ENCODE results near the gene ACTN3.
"Not testable (repeated sequence)": the region's sequence is repeated elsewhere in the genome, so short reads cannot be mapped to it uniquely, and the experiment has no call there.

ACTN3 gene

DNA sequence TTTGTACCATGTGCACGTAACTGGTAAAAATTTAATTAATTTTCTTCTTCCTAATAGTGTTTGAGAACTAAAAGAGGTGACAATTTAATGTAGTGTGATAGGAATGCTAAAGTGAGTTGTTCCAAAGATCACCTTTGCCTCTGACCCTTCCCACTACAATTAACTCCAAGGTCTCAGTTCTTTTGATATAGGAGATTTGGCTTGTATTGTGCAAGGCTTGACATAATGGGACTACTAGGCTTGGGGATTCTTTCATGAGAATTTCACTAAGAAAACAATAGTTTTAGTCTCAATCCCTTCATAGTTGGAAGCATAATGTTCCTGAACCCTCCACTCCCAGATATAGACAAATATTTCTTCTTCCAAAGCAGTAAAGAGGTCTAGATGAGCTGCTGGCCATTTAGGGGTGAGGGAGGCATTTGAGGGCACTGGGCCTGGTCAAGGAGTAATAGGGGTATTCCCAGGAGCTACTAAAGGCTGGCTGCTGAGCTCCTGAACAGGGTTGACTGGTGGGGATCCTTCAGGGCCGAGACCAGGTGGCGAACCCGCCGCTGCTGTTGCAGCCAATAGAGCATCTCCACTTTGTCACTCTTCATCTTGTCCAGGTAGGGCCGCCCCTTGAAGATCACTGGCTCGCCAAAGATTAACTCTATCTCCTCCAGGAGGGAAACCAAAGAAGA lies 43.4 kb downstream of the ACTN3 start:
- Mint-ChIP-seq H3K36me3 (peaks cover 3% of the 10 kb centered on the region in 2 donors), H3K4me3 (no peak overlapping the region), H3K27me3 (no peaks in the 10 kb centered on the region), H3K27ac (no peak overlapping the region), H3K9me3 (no peaks in the 10 kb centered on the region), H3K4me1 (peaks cover 18 to 27% of the 10 kb centered on the region in 2 donors)
- no peak for DNase-seq
- no peak for ATAC-seq (replicated peaks)

DNA sequence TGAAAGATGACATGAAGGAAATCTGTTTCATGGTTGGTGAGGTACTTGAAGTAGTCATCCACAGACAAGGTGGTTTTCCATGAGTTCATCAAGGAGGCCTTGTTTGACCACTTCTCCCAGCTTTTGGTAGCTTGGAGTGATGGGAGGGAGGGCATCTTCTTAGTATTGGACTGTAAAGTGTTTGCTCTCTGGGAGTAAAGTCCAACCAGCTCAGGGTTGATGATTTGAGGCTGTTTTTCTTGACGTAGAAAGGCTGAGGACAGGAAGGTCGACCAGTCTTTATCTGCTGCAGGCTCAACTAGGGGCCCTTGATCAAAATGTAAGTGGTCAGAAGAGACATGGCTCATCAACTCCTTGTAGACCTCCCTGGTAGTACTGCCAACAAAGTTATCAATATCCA lies 44.5 kb downstream of the ACTN3 start:
- Mint-ChIP-seq H3K4me3 (no peak overlapping the region), H3K9me3 (no peaks in the 10 kb centered on the region), H3K27me3 (no peaks in the 10 kb centered on the region), H3K4me1 (peaks cover 26 to 38% of the 10 kb centered on the region in 2 donors), H3K36me3 (peaks cover 3% of the 10 kb centered on the region in 2 donors), H3K27ac (no peak overlapping the region)
- no peak for ATAC-seq (replicated peaks)
- no peak for DNase-seq

- ATAC-seq (replicated peaks) (peak; percentile 96 to 97), DNase-seq (peak; percentile 93)
- peak within 1 kb of the TSS; percentile 98 to 100 for H3K4me3 Mint-ChIP-seq
- no peaks in the 10 kb centered on the region for H3K27me3 Mint-ChIP-seq
- no peaks in the 10 kb centered on the region for H3K9me3 Mint-ChIP-seq
- H3K27ac Mint-ChIP-seq, result peak within 1 kb of the TSS; percentile 99
- H3K4me1 Mint-ChIP-seq, result peaks cover 28 to 44% of the 10 kb centered on the region in 2 donors
- peaks cover 3% of the 10 kb centered on the region in 2 donors for H3K36me3 Mint-ChIP-seq
These were observed 46.0 kb downstream of the ACTN3 start, which contains the start of the genes CCDC87 and CCS for GRCh38 chr11:66592457-66593302. Gene CCDC87 (minus strand): TSS chr11:66593063. CDS start chr11:66593015, 48 bp downstream. Gene CCS (plus strand): TSS chr11:66593185. CDS start chr11:66593262, 77 bp downstream.

- Mint-ChIP-seq H3K4me3 (peak overlapping the region; percentile 98 to 100), H3K4me1 (peaks cover 29 to 44% of the 10 kb centered on the region in 2 donors), H3K36me3 (peaks cover 3% of the 10 kb centered on the region in 2 donors), H3K27me3 (no peaks in the 10 kb centered on the region), H3K27ac (peak overlapping the region; percentile 99), H3K9me3 (no peaks in the 10 kb centered on the region)
- DNase-seq, result no peak
- peak; percentile 13 to 14 for ATAC-seq (replicated peaks)
These were observed 46.6 kb downstream of the ACTN3 start for GRCh38 chr11:66593303-66593635.

GRCh38 chr11:66593650-66594049 lies 46.9 kb downstream of the ACTN3 start:
- peak overlapping the region; percentile 99 for H3K27ac Mint-ChIP-seq
- peaks cover 3% of the 10 kb centered on the region in 2 donors for H3K36me3 Mint-ChIP-seq

GRCh38 chr11:66595245-66595904 lies 48.7 kb downstream of the ACTN3 start:
- peaks cover 10 to 11% of the 10 kb centered on the region in 2 donors for H3K36me3 Mint-ChIP-seq
- ATAC-seq (replicated peaks), result peak in 1 of 2 donors; percentile 15
- H3K27ac Mint-ChIP-seq, result peak overlapping the region; percentile 63
- DNase-seq, result peak; percentile 7
- H3K4me1 Mint-ChIP-seq, result peaks cover 32 to 50% of the 10 kb centered on the region in 2 donors
- peak overlapping the region; percentile 69 to 72 for H3K4me3 Mint-ChIP-seq
- no peaks in the 10 kb centered on the region for H3K9me3 Mint-ChIP-seq
- no peaks in the 10 kb centered on the region for H3K27me3 Mint-ChIP-seq

More at GRCh38 chr11:66593650-66594049, 46.9 kb downstream of the ACTN3 start:
- no peak for ATAC-seq (replicated peaks)
- peaks cover 29 to 44% of the 10 kb centered on the region in 2 donors for H3K4me1 Mint-ChIP-seq
- no peaks in the 10 kb centered on the region for H3K27me3 Mint-ChIP-seq
- DNase-seq, result no peak
- no peaks in the 10 kb centered on the region for H3K9me3 Mint-ChIP-seq
- peak overlapping the region; percentile 98 to 100 for H3K4me3 Mint-ChIP-seq

- ATAC-seq (replicated peaks), result no peak
- Mint-ChIP-seq H3K27me3 (no peaks in the 10 kb centered on the region), H3K4me1 (peaks cover 23 to 49% of the 10 kb centered on the region in 2 donors), H3K36me3 (peaks cover 22% of the 10 kb centered on the region in 2 donors), H3K27ac (no peak overlapping the region), H3K4me3 (no peak overlapping the region), H3K9me3 (no peaks in the 10 kb centered on the region)
- no peak for DNase-seq
These were observed 52.3 kb downstream of the ACTN3 start for GRCh38 chr11:66598993-66599392.

DNA sequence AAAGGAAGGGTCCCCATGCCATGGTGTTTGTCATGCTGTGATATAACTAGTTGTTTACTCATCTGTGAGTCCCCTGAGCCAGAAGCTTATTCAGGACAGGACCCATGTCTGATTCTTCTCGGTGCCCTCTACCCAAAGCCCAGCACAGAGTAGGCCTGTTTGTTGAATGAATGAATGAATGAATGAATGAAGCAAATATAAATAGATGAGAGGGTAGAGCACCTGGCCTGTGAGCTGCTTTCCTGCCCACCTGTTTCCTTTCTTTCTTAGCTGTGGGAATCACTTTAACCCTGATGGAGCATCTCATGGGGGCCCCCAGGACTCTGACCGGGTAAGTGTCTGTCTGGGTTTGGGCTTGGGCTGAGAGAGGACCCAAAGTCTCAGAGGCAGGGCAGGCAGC lies 53.5 kb downstream of the ACTN3 start:
- DNase-seq, result no peak
- Mint-ChIP-seq H3K27me3 (no peaks in the 10 kb centered on the region), H3K4me1 (peaks cover 19 to 40% of the 10 kb centered on the region in 2 donors), H3K4me3 (no peak overlapping the region), H3K9me3 (no peaks in the 10 kb centered on the region), H3K27ac (no peak overlapping the region), H3K36me3 (peaks cover 29 to 34% of the 10 kb centered on the region in 2 donors)
- ATAC-seq (replicated peaks), result no peak

DNA sequence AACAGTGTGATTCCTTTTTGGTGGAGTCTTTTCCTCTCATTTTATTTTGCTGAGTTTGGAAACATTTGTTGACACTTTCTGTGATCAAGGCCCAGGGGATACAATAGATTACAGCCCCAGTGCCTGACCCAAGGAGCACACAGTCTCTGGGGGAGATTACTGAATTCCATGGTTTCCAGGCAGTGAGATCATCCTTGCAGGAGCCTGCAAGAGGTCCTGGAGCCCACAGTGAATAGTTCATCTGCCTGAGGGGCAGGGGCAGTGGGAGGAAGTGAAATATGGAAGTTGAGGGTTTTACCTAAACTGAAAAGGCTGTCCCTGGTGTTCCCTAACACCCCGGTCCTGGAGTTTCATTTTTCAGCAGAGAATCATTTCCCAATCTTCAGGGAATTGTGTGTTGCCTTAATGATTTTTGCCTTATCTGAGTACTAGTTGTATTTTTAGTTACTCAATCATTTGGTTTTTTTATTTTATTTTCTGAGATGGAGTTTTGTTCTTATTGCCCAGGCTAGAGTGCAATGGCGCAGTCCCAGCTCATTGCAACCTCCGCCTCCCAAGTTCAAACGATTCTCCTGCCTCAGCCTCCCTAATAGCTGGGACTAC lies 54.0 kb downstream of the ACTN3 start:
- peaks cover 34 to 38% of the 10 kb centered on the region in 2 donors for H3K36me3 Mint-ChIP-seq

GRCh38 chr11:66603072-66603471 lies 56.4 kb downstream of the ACTN3 start:
- no peak for ATAC-seq (replicated peaks)
- no peaks in the 10 kb centered on the region for H3K9me3 Mint-ChIP-seq

More for the DNA sequence above, 54.0 kb downstream of the ACTN3 start:
- no peaks in the 10 kb centered on the region for H3K9me3 Mint-ChIP-seq
- ATAC-seq (replicated peaks) (no peak), DNase-seq (no peak)
- H3K4me1 Mint-ChIP-seq, result peaks cover 14 to 35% of the 10 kb centered on the region in 2 donors
- peak overlapping the region; percentile 31 for H3K27ac Mint-ChIP-seq
- H3K4me3 Mint-ChIP-seq, result no peak overlapping the region
- H3K27me3 Mint-ChIP-seq, result no peaks in the 10 kb centered on the region

GRCh38 chr11:66604155-66604554 lies 57.5 kb downstream of the ACTN3 start:
- Mint-ChIP-seq H3K27me3 (no peaks in the 10 kb centered on the region), H3K36me3 (peaks cover 47 to 57% of the 10 kb centered on the region in 2 donors), H3K4me3 (no peak overlapping the region), H3K27ac (no peak overlapping the region), H3K4me1 (peaks cover 17 to 46% of the 10 kb centered on the region in 2 donors), H3K9me3 (no peaks in the 10 kb centered on the region)
- ATAC-seq (replicated peaks) (no peak), DNase-seq (no peak)

More at GRCh38 chr11:66603072-66603471, 56.4 kb downstream of the ACTN3 start:
- H3K4me3 Mint-ChIP-seq, result no peak overlapping the region
- no peak for DNase-seq
- no peak overlapping the region for H3K27ac Mint-ChIP-seq
- peaks cover 45 to 55% of the 10 kb centered on the region in 2 donors for H3K36me3 Mint-ChIP-seq
- peaks cover 14 to 41% of the 10 kb centered on the region in 2 donors for H3K4me1 Mint-ChIP-seq
- no peaks in the 10 kb centered on the region for H3K27me3 Mint-ChIP-seq

DNA sequence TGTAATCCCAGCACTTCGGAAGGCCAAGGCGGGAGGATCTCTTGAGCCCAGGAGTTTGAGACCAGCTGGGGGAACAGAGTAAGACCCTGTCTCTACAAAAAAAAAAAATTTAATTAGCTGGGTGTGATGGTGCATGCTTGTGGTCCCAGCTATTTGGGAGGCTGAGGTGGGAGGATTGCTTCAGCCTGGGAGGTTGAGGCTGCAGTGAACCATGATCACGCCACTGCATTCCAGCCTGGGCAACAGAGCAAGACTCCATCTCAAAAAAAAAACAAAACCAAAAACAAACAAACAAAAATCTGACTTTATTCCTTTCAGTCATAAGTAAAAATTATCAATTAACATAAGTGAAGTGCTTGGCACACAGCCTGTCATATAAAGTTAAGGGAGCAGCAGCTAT lies 59.9 kb downstream of the ACTN3 start:
- H3K4me3 Mint-ChIP-seq; DNase-seq; H3K9me3 Mint-ChIP-seq; H3K27me3 Mint-ChIP-seq; ATAC-seq (replicated peaks): not testable (repeated sequence)
- Mint-ChIP-seq H3K27ac (peak overlapping the region; percentile 42), H3K36me3 (peaks cover 38 to 51% of the 10 kb centered on the region in 2 donors), H3K4me1 (peaks cover 21 to 53% of the 10 kb centered on the region in 2 donors)

DNA sequence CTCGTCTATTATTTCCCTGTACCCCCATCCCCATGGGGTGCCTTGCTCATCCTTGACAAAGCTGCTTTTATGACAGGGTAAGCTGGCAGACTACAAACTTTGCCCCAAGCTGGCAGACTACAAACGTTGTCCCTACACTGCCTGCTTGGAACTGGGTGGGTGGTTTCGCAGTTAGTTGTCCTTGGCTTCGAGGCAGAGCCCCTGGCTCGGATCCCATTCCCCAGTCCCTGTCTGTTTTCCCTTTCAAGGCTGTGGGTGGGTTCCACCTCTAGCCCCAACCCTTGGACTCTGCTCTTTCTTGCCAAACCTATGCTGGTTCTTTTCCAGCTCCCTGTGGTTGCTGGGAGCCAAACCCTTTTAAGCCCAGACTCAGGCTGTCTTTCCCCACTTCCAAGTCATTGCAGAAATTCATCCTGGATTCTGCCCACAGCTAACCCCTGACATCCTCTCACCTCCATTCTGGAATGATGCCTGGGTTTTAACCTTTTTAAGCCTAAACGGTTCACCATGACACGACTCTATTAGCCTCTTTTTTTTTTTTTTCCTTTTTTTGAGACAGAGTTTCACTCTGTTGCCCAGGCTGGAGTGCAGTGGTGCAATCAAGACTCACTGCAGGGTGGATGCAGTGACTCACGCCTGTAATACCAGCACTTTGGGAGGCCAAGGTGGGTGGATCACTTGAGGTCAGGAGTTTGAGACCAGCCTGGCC lies 60.6 kb downstream of the ACTN3 start:
- peaks cover 34 to 48% of the 10 kb centered on the region in 2 donors for H3K36me3 Mint-ChIP-seq
- DNase-seq, result no peak
- ATAC-seq (replicated peaks), result no peak
- no peaks in the 10 kb centered on the region for H3K9me3 Mint-ChIP-seq
- no peak overlapping the region for H3K4me3 Mint-ChIP-seq
- peak overlapping the region; percentile 97 for H3K27ac Mint-ChIP-seq
- H3K4me1 Mint-ChIP-seq, result peaks cover 23 to 58% of the 10 kb centered on the region in 2 donors
- no peaks in the 10 kb centered on the region for H3K27me3 Mint-ChIP-seq

Measured in stimulated activated naive B cell treated with anti-CD40 and anti-IgM and Interleukin-4, amounts not matched to agents 10 μg/mL and 1 μg/mL and 100 μg/mL, for 72 hours (primary cell).